Ascending aorta (tissue), 2 donors: ENCODE measurements around the gene COL9A3. TPM values are rescaled to one million over a fixed set of nuclear protein-coding genes. Genes with fewer than 3 reads are reported as not detected.

Experiments
- DNase-seq, 2 donors: peaks; one replicate each; pipeline ENCODE4 v3.0.0-alpha.2; 2019; ENCODE audit warnings: low spot score in 2 of 2
- H3K27ac ChIP-seq, 2 donors: fragments of 200-600 bp; sonication (generic); one replicate each; pipeline ENCODE4 v1.5.1; 2016 to 2017; ENCODE audit warnings: mild to moderate bottlenecking in 1 of 2
- H3K27me3 ChIP-seq: fragments of 200-600 bp; sonication (generic); one replicate; pipeline ENCODE4 v1.5.1; 2017
- H3K36me3 ChIP-seq, 2 donors: fragments of 200-600 bp; sonication (generic); one replicate each; pipeline ENCODE4 v1.5.1; 2016
- H3K4me1 ChIP-seq, 2 donors: fragments of 200-600 bp; sonication (generic); one replicate each; pipeline ENCODE4 v1.5.1; 2016 to 2017; ENCODE audit warnings: mild to moderate bottlenecking in 1 of 2
- H3K4me3 ChIP-seq, 2 donors: fragments of 200-600 bp; sonication (generic); one replicate each; pipeline ENCODE4 v1.5.1; 2016 to 2017; ENCODE audit warnings: mild to moderate bottlenecking in 1 of 2
- H3K9me3 ChIP-seq, 2 donors: fragments of 200-600 bp; sonication (generic); one replicate each; pipeline ENCODE4 v1.5.1; 2016
- CTCF ChIP-seq, 3 experiments: fragments of 200-600 bp in 2 of 3; fragments of 450-650 bp in 1 of 3; sonication (generic) in 2 of 3; IDR thresholded peaks; one replicate each; pipeline ENCODE4 v1.5.1; 2016 to 2019; ENCODE audit warnings: antibody characterized with exemption in 3 of 3, mild to moderate bottlenecking in 1 of 3, moderate library complexity in 1 of 3
- intact Hi-C: fragments of 100-400 bp; cut with DNase I; formaldehyde crosslinking; loops from one replicate; pipeline ENCODE4 v1.15.1; 2023
- total RNA-seq: library from RNA; depleted of rRNA; stranded (reverse); fragments of >200 nt; gene quantifications from one replicate; pipeline ENCODE4 v1.1.0, GENCODE V29; 2016

COL9A3 gene
- total RNA-seq, result 13.8 TPM

DNA sequence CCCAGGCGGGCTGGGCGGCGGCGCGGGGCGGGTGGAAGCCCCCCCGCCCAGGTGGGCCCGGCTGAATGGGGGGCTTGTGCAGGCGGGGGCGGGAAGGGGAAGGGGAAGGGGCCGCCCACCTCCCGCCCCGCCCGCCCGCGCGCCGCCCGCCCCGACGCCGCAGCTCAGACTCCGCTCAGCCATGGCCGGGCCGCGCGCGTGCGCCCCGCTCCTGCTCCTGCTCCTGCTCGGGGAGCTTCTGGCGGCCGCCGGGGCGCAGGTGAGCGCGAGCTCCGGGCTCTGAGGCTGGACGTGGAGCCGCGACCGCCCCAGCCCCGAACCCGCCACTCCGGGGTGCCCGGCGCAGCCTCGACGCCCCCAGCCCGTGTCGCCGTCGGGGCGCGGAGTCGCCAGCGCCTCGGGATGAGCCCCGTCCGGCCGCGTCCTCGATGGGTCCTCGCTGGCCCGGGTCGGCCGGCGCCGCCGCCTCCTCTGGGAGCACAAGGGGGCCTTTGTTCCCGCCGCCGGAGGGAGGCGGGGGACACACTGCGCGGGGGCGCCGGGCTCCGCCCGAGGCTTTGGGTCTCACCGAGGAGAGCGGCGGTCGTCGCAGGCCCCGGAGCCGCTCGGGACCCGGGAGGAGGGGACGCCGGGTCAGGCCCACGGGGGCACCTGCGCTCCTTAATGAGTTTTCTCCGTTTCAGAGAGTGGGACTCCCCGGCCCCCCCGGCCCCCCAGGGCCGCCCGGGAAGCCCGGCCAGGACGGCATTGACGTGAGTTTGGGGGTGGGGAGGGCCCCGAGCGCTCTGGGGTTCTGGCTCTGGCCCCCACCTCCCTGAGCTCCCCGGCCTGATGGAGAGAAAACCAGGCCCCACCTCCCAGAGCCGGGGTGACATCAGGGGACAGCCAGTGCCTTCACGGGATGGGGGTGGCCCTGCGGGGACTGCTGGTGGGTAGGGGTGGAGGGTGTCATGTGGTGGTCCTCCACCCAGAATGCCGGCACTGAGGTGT is at the start of gene COL9A3:
COL9A3 (plus strand) TSS at position 167 of the 990 bp plus-strand sequence; CDS start at position 182, 15 bp downstream.
- no peak for DNase-seq
- peaks cover 20 to 37% of the 10 kb centered on the region in 2 donors for H3K4me1 ChIP-seq
- no peak within 1 kb of the TSS for H3K27ac ChIP-seq
- peaks cover 17% of the 10 kb centered on the region for H3K27me3 ChIP-seq
- no peaks in the 10 kb centered on the region for H3K9me3 ChIP-seq
- intact Hi-C loops, result no loop called here
- no peak for TF ChIP-seq CTCF (IDR thresholded peaks at IDR 0.05)
- peaks cover 12 to 16% of the 10 kb centered on the region in 2 donors for H3K36me3 ChIP-seq
- H3K4me3 ChIP-seq, result peak within 1 kb of the TSS; percentile 53 to 63

GRCh38 chr20:62768234-62768546 is 48.7 kb upstream of the COL9A3 start:
- TF ChIP-seq CTCF (IDR thresholded peaks at IDR 0.05), result no peak
- H3K27ac ChIP-seq, result no peak overlapping the region
- H3K4me3 ChIP-seq, result no peak overlapping the region
- no peaks in the 10 kb centered on the region for H3K27me3 ChIP-seq
- intact Hi-C loops, result no loop called here
- peaks cover 0 to under 1% of the 10 kb centered on the region in 2 donors for H3K4me1 ChIP-seq
- no peaks in the 10 kb centered on the region for H3K36me3 ChIP-seq
- no peak for DNase-seq
- no peaks in the 10 kb centered on the region for H3K9me3 ChIP-seq

DNA sequence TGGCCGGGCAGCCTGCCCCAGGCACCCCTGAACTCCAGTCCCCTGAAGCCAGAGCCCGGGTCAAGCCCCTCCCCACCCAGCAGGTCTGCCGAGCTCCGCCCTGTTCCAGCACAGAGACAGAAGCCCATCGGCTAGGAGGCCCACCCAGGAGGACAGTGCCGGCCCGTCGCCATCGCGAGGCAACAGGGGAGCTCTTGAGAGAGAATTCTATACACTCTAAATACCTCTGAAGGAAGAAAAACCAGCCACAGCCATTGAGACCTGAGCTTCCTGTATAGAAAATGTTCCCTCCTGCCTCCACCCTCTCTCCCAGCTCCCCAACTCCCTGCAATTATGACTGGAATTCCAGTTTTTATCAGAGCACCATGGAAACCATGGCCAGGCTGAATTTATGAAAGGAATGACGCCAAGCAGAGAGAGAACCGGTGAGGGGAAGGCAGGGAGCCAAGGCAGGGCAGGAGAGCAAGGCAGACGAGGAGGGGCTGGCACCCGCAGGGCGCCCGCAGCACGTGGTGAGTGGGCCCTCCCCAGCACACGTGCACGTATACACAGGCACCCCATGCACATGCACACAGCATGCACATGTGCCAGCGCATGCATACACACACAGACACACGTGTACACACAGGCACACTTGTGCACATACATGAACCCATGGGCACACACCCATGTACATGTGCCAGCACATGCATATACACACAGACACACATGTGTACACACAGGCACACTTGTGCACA is 48.1 kb upstream of the COL9A3 start:
- Histone ChIP-seq H3K4me1 (peaks cover 0 to 3% of the 10 kb centered on the region in 2 donors), H3K36me3 (no peaks in the 10 kb centered on the region), H3K27ac (no peak overlapping the region), H3K9me3 (no peaks in the 10 kb centered on the region), H3K4me3 (no peak overlapping the region), H3K27me3 (no peaks in the 10 kb centered on the region)
- TF ChIP-seq CTCF (IDR thresholded peaks at IDR 0.05), result no peak
- intact Hi-C loops, result no loop called here
- DNase-seq, result no peak

GRCh38 chr20:62769346-62770071 is 47.3 kb upstream of the COL9A3 start:
- H3K4me3 ChIP-seq, result no peak overlapping the region
- intact Hi-C loops, result no loop called here
- H3K4me1 ChIP-seq, result peaks cover 0 to 3% of the 10 kb centered on the region in 2 donors
- no peak overlapping the region for H3K27ac ChIP-seq
- no peaks in the 10 kb centered on the region for H3K9me3 ChIP-seq
- H3K36me3 ChIP-seq, result no peaks in the 10 kb centered on the region
- no peaks in the 10 kb centered on the region for H3K27me3 ChIP-seq
- no peak for DNase-seq
- no peak for TF ChIP-seq CTCF (IDR thresholded peaks at IDR 0.05)

DNA sequence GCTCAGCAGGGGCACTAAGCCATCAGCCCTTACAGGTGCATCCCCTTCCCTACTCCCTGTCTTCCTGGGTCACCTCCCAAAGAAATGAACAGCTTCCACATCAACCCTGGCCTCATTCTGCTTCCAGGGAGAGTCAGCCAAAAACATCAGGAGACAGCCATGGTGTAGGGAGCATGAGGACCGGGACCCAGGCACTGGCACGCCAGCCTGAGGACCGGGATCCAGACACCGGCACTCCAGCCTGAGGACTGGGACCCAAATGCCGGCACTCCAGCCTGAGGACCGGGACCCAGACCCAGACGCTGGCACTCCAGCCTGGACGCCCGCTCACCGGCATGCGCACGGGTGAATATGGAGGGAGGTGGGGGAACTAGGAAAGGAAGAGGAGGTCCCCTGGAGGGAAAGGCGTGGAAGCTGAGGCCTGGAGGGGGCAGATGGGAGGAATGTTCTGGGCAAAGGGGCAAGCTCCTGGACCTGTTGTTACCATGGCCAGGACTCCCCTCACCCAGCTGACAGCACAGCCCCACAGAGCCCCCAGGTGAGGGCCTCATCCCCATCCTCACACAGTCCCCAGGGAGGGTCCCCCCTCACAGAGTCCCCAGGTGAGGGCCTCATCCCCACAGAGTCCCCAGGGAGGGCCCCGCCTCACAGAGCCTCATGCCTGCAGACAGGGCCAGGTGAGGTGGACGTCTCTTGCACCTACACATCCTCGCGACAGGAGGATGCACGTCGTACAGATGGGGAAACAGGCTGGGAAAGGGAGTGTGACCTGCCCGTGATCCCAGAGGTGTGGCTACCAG is 46.5 kb upstream of the COL9A3 start:
- intact Hi-C loops, result no loop called here

More for the DNA sequence above, 46.5 kb upstream of the COL9A3 start:
- Histone ChIP-seq H3K36me3 (no peaks in the 10 kb centered on the region), H3K9me3 (no peaks in the 10 kb centered on the region), H3K4me3 (no peak overlapping the region), H3K27ac (no peak overlapping the region), H3K4me1 (peaks cover 0 to 3% of the 10 kb centered on the region in 2 donors), H3K27me3 (no peaks in the 10 kb centered on the region)
- no peak for DNase-seq
- TF ChIP-seq CTCF (IDR thresholded peaks at IDR 0.05), result no peak
